Activated CD4-positive, alpha-beta T cell treated with anti-CD3 and anti-CD28 coated beads, Interleukin-2, amount 10 ng/mL, durations not matched to agents 7 days and 5 days (primary cell): ENCODE measurements around the gene MRGPRE. TPM values are rescaled to one million over a fixed set of nuclear protein-coding genes. Genes with fewer than 3 reads are reported as not detected.
A peak's percentile ranks its signal among the peaks of the same experiment; 100 is the strongest.

Experiments
- CTCF ChIA-PET: fragments of 350-600 bp; sonication (Branson Sonifier 250); formaldehyde crosslinking; loops from one replicate; lab custom pipeline; 2021; ENCODE audit warnings: antibody characterized with exemption; lab: Charles Lee
- POLR2A ChIA-PET: fragments of 350-600 bp; sonication (Branson Sonifier 250); formaldehyde crosslinking; loops from one replicate; lab custom pipeline; 2021; ENCODE audit warnings: antibody characterized with exemption; lab: Charles Lee
- DNase-seq: peaks from one replicate; pipeline ENCODE4 v3.0.0-alpha.2; 2020
- H3K27ac Mint-ChIP-seq: one replicate; pipeline ENCODE4 v1.8.0; 2021; ENCODE audit warnings: mild to moderate bottlenecking, moderate library complexity, mixed read lengths
- H3K27me3 Mint-ChIP-seq: one replicate; pipeline ENCODE4 v1.8.0; 2021; ENCODE audit warnings: mixed read lengths
- H3K36me3 Mint-ChIP-seq: one replicate; pipeline ENCODE4 v1.8.0; 2021; ENCODE audit warnings: low read depth, mixed read lengths
- H3K4me1 Mint-ChIP-seq: one replicate; pipeline ENCODE4 v1.8.0; 2021; ENCODE audit warnings: mixed read lengths
- H3K4me3 Mint-ChIP-seq: one replicate; pipeline ENCODE4 v1.8.0; 2021; ENCODE audit warnings: mild to moderate bottlenecking, moderate library complexity, mixed read lengths
- H3K9me3 Mint-ChIP-seq: one replicate; pipeline ENCODE4 v1.8.0; 2021; ENCODE audit warnings: mixed read lengths
- total RNA-seq, 2 experiments: library from RNA; stranded (reverse); gene quantifications; one replicate each; pipeline ENCODE4 v1.2.3, GENCODE V29; 2021

MRGPRE gene
- total RNA-seq, 2 experiments from 2014 or later, result not detected

- Mint-ChIP-seq H3K4me1 (peaks cover 9% of the 10 kb centered on the region), H3K27ac (no peak overlapping the region), H3K4me3 (no peak overlapping the region), H3K36me3 (no peaks in the 10 kb centered on the region), H3K9me3 (no peaks in the 10 kb centered on the region), H3K27me3 (peaks cover 9% of the 10 kb centered on the region)
- ChIA-PET CTCF (interaction anchor here (0.6 to 1.6 kb wide), 4 partner anchors 12 to 250 kb away, joined by 3 to 5 read pairs (median 3); no protein-coding TSS in a partner anchor), POLR2A (no interaction called here)
- DNase-seq, result no peak
Measured at GRCh38 chr11:3223932-3224381, 8.3 kb downstream of the MRGPRE start.

- CTCF ChIA-PET, result no interaction called here
- H3K36me3 Mint-ChIP-seq, result no peaks in the 10 kb centered on the region
- H3K4me1 Mint-ChIP-seq, result peaks cover 9% of the 10 kb centered on the region
- peaks cover 9% of the 10 kb centered on the region for H3K27me3 Mint-ChIP-seq
- H3K9me3 Mint-ChIP-seq, result no peaks in the 10 kb centered on the region
- H3K4me3 Mint-ChIP-seq, result no peak overlapping the region
- POLR2A ChIA-PET, result no interaction called here
- H3K27ac Mint-ChIP-seq, result no peak overlapping the region
- DNase-seq, result peak; percentile 28
Measured at GRCh38 chr11:3222941-3223915, 9.0 kb downstream of the MRGPRE start.

GRCh38 chr11:3222003-3222855, 10.0 kb downstream of the MRGPRE start:
- H3K36me3 Mint-ChIP-seq, result no peaks in the 10 kb centered on the region
- H3K4me3 Mint-ChIP-seq, result no peak overlapping the region
- H3K27ac Mint-ChIP-seq, result no peak overlapping the region
- peaks cover 9% of the 10 kb centered on the region for H3K4me1 Mint-ChIP-seq
- H3K9me3 Mint-ChIP-seq, result no peaks in the 10 kb centered on the region
- CTCF ChIA-PET, result interaction anchor here (0.6 to 0.7 kb wide), 2 partner anchors 9 to 110 kb away, joined by 3 to 4 read pairs; no protein-coding TSS in a partner anchor
- POLR2A ChIA-PET, result no interaction called here
- peaks cover 9% of the 10 kb centered on the region for H3K27me3 Mint-ChIP-seq
- no peak for DNase-seq

- Mint-ChIP-seq H3K27me3 (peaks cover 12% of the 10 kb centered on the region), H3K9me3 (no peaks in the 10 kb centered on the region), H3K4me3 (no peak overlapping the region), H3K36me3 (no peaks in the 10 kb centered on the region), H3K27ac (no peak overlapping the region), H3K4me1 (peaks cover 15% of the 10 kb centered on the region)
- CTCF ChIA-PET, result interaction anchor here (0.6 to 0.7 kb wide), 2 partner anchors 8 to 110 kb away, joined by 3 to 4 read pairs; no protein-coding TSS in a partner anchor
- POLR2A ChIA-PET, result no interaction called here
- DNase-seq, result no peak
Measured at GRCh38 chr11:3221408-3222002, 10.7 kb downstream of the MRGPRE start.

GRCh38 chr11:3220521-3221407, 11.5 kb downstream of the MRGPRE start:
- CTCF ChIA-PET, result no interaction called here
- Mint-ChIP-seq H3K4me1 (peaks cover 15% of the 10 kb centered on the region), H3K9me3 (no peaks in the 10 kb centered on the region), H3K27me3 (peaks cover 12% of the 10 kb centered on the region), H3K36me3 (no peaks in the 10 kb centered on the region), H3K27ac (no peak overlapping the region), H3K4me3 (no peak overlapping the region)
- no peak for DNase-seq
- POLR2A ChIA-PET, result no interaction called here

GRCh38 chr11:3220101-3220500, 12.1 kb downstream of the MRGPRE start:
- no peak overlapping the region for H3K27ac Mint-ChIP-seq
- H3K4me1 Mint-ChIP-seq, result peaks cover 15% of the 10 kb centered on the region
- no peaks in the 10 kb centered on the region for H3K9me3 Mint-ChIP-seq
- ChIA-PET CTCF (no interaction called here), POLR2A (no interaction called here)
- no peak overlapping the region for H3K4me3 Mint-ChIP-seq
- peaks cover 13% of the 10 kb centered on the region for H3K27me3 Mint-ChIP-seq
- no peak for DNase-seq
- no peaks in the 10 kb centered on the region for H3K36me3 Mint-ChIP-seq

- ChIA-PET CTCF (no interaction called here), POLR2A (no interaction called here)
- H3K9me3 Mint-ChIP-seq, result no peaks in the 10 kb centered on the region
- peaks cover 15% of the 10 kb centered on the region for H3K4me1 Mint-ChIP-seq
- DNase-seq, result no peak
- no peak overlapping the region for H3K4me3 Mint-ChIP-seq
- peaks cover 15% of the 10 kb centered on the region for H3K27me3 Mint-ChIP-seq
- H3K36me3 Mint-ChIP-seq, result no peaks in the 10 kb centered on the region
- H3K27ac Mint-ChIP-seq, result no peak overlapping the region
Measured at GRCh38 chr11:3219281-3219892, 12.8 kb downstream of the MRGPRE start.

- no peak within 1 kb of the TSS for H3K4me3 Mint-ChIP-seq
- peaks cover 15% of the 10 kb centered on the region for H3K4me1 Mint-ChIP-seq
- no peaks in the 10 kb centered on the region for H3K36me3 Mint-ChIP-seq
- H3K27ac Mint-ChIP-seq, result peak within 1 kb of the TSS; percentile 9
- DNase-seq, result no peak
- CTCF ChIA-PET, result no interaction called here
- H3K27me3 Mint-ChIP-seq, result peaks cover 15% of the 10 kb centered on the region
- POLR2A ChIA-PET, result no interaction called here
- H3K9me3 Mint-ChIP-seq, result no peaks in the 10 kb centered on the region
Measured at GRCh38 chr11:3218483-3219280, 13.5 kb downstream of the MRGPRE start, which contains the start of gene MRGPRG. MRGPRG (minus strand) TSS chr11:3218813; CDS start chr11:3218813, 0 bp downstream.

- no peaks in the 10 kb centered on the region for H3K36me3 Mint-ChIP-seq
- ChIA-PET CTCF (no interaction called here), POLR2A (no interaction called here)
- peaks cover 10% of the 10 kb centered on the region for H3K27me3 Mint-ChIP-seq
- H3K9me3 Mint-ChIP-seq, result no peaks in the 10 kb centered on the region
- no peak overlapping the region for H3K4me3 Mint-ChIP-seq
- DNase-seq, result no peak
- peak overlapping the region; percentile 9 for H3K27ac Mint-ChIP-seq
- H3K4me1 Mint-ChIP-seq, result peaks cover 11% of the 10 kb centered on the region
Measured at GRCh38 chr11:3217818-3218482, 14.3 kb downstream of the MRGPRE start.

- peaks cover 3% of the 10 kb centered on the region for H3K9me3 Mint-ChIP-seq
- POLR2A ChIA-PET, result no interaction called here
Measured at GRCh38 chr11:3216027-3216525, 16.1 kb downstream of the MRGPRE start.

More at GRCh38 chr11:3216027-3216525, 16.1 kb downstream of the MRGPRE start:
- H3K4me1 Mint-ChIP-seq, result peaks cover 6% of the 10 kb centered on the region
- peaks cover 21% of the 10 kb centered on the region for H3K27me3 Mint-ChIP-seq
- DNase-seq, result no peak
- no peaks in the 10 kb centered on the region for H3K36me3 Mint-ChIP-seq
- no peak overlapping the region for H3K27ac Mint-ChIP-seq
- CTCF ChIA-PET, result no interaction called here
- no peak overlapping the region for H3K4me3 Mint-ChIP-seq
